ENCODE data around the gene BUB3.

BUB3 gene

DNA sequence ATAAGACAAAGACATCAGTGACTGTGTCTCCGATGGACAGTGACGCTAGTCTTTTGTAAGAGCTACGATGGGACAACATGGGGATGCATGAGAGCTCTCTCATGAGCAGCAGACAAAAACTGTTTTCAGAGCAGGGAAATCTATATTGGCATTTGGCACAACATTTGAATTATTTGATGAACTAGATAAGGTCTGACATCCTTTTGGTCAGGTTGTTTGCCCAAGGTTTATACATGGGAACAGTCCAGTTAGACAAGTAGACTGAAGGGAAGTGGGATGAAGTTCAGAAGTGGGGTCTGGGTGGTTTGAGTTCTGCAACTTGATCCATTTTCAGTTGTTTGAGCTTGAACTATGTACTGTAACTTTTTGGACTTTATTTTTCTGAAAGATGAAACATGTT lies 50.8 kb downstream of the BUB3 start:
- no peak for DNase-seq

GRCh38 chr10:123212063-123212462 lies 57.9 kb downstream of the BUB3 start:
- DNase-seq: no peak

GRCh38 chr10:123212640-123213039 lies 58.4 kb downstream of the BUB3 start:
- no peak for DNase-seq

GRCh38 chr10:123213192-123213591 lies 59.0 kb downstream of the BUB3 start:
- DNase-seq: no peak

All from stimulated activated CD4-positive, alpha-beta T cell treated with anti-CD3 and anti-CD28 coated beads, Interleukin-1b, Interleukin-23, amount 100 ng/mL, for 48 hours (primary cell).